NB4 (cell line): ENCODE measurements around the gene KRT79.
A peak's percentile ranks its signal among the peaks of the same experiment; 100 is the strongest.

Source experiments
- DNase-seq: peaks from one replicate; pipeline ENCODE4 v3.0.0; 2010; ENCODE audit warnings: low read depth
- H3K4me3 ChIP-seq: one replicate; pipeline ENCODE4 v1.5.1; 2011; ENCODE audit warnings: mild to moderate bottlenecking, low read depth, low read length, moderate library complexity
- CTCF ChIP-seq: IDR thresholded peaks from one replicate; pipeline ENCODE4 v1.5.1; 2012; ENCODE audit warnings: low read depth, low read length
- MAX ChIP-seq: IDR thresholded peaks from 2 replicates; pipeline ENCODE4 v1.6.1; 2011; ENCODE audit warnings: low read depth, low read length
- MYC ChIP-seq: IDR thresholded peaks from 2 replicates; pipeline ENCODE4 v1.6.1; 2011; ENCODE audit warnings: low read depth, low read length
- POLR2A ChIP-seq: IDR thresholded peaks from 2 replicates; pipeline ENCODE4 v1.6.1; 2011; ENCODE audit warnings: mild to moderate bottlenecking; ENCODE audit not compliant: insufficient read length; ENCODE audit errors: extremely low read depth

Gene KRT79

GRCh38 chr12:52839436-52840105 lies 5.5 kb upstream of the KRT79 start:
- no peak for DNase-seq
- TF ChIP-seq CTCF, result no peak
- TF ChIP-seq MAX, result no peak
- H3K4me3 ChIP-seq, result no peak overlapping the region

- DNase-seq, result peak; percentile 75
Observed at GRCh38 chr12:52838609-52839435, 4.7 kb upstream of the KRT79 start.

GRCh38 chr12:52837781-52838608 lies 3.9 kb upstream of the KRT79 start:
- H3K4me3 ChIP-seq, result no peak overlapping the region
- DNase-seq, result peak; percentile 69
- TF ChIP-seq MYC, result no peak
- TF ChIP-seq MAX, result no peak
- no peak for TF ChIP-seq CTCF
- TF ChIP-seq POLR2A, result no peak

More at GRCh38 chr12:52838609-52839435, 4.7 kb upstream of the KRT79 start:
- H3K4me3 ChIP-seq, result no peak overlapping the region
- TF ChIP-seq CTCF, result no peak
- TF ChIP-seq MAX, result no peak
- TF ChIP-seq POLR2A, result no peak
- TF ChIP-seq MYC, result no peak

GRCh38 chr12:52837413-52837741 lies 3.3 kb upstream of the KRT79 start:
- DNase-seq, result peak; percentile 80
- TF ChIP-seq MYC (peak; percentile 30; the same call in 1 of the 2 replicates), MAX (peak; percentile 58), CTCF (no peak), POLR2A (no peak)
- no peak overlapping the region for H3K4me3 ChIP-seq

- DNase-seq, result no peak
- TF ChIP-seq MYC, result no peak
- no peak for TF ChIP-seq CTCF
- no peak for TF ChIP-seq MAX
- TF ChIP-seq POLR2A, result no peak
- no peak overlapping the region for H3K4me3 ChIP-seq
Observed at GRCh38 chr12:52836491-52837412, 2.6 kb upstream of the KRT79 start.
